Spinal cord (tissue), 10 donors: ENCODE data around the gene SPTB. TPM values are rescaled to one million over a fixed set of nuclear protein-coding genes. Genes with fewer than 3 reads are reported as not detected.
"Not testable (repeated sequence)": the region's sequence is repeated elsewhere in the genome, so short reads cannot be mapped to it uniquely, and the experiment has no call there.

Source experiments
- DNase-seq, 6 donors: peaks; one replicate each; pipeline versions ENCODE4 v3.0.0 to v3.0.0-alpha.2; 2013 to 2015; ENCODE audit warnings: low spot score in 6 of 6, low read depth in 4 of 6
- H3K27ac ChIP-seq: one replicate; pipeline ENCODE4 v1.5.1; 2013; ENCODE audit warnings: low read depth, low read length, control low read depth
- H3K27me3 ChIP-seq: one replicate; pipeline ENCODE4 v1.6.1; 2013; ENCODE audit warnings: low read length; ENCODE audit not compliant: control insufficient read depth, insufficient read depth
- H3K36me3 ChIP-seq: one replicate; pipeline ENCODE4 v1.6.1; 2013; ENCODE audit warnings: low read length; ENCODE audit not compliant: control insufficient read depth, insufficient read depth
- H3K4me1 ChIP-seq: one replicate; pipeline ENCODE4 v1.6.1; 2013; ENCODE audit warnings: low read length; ENCODE audit not compliant: control insufficient read depth, insufficient read depth
- H3K4me3 ChIP-seq: one replicate; pipeline ENCODE4 v1.5.1; 2013; ENCODE audit warnings: low read depth, low read length, control low read depth
- H3K9me3 ChIP-seq: one replicate; pipeline ENCODE4 v1.6.1; 2013; ENCODE audit warnings: low read length; ENCODE audit not compliant: control insufficient read depth, insufficient read depth
- WGBS: methylation state at CpG from one replicate; pipeline ENCODE4 v1.1.5; 2013; ENCODE audit warnings: missing lambda C conversion rate; ENCODE audit not compliant: insufficient coverage; 5-methylcytosine and 5-hydroxymethylcytosine counted together
- polyA plus RNA-seq, 2 donors: library from polyadenylated mRNA; unstranded; fragments of 120-200 nt; gene quantifications; one replicate each; pipeline ENCODE4 v1.2.1, GENCODE V29; 2013; ENCODE audit not compliant: insufficient read length in 2 of 2
- total RNA-seq, 2 donors: library from RNA; depleted of rRNA in 1 of 2; stranded (reverse); fragments of 120-200 nt in 1 of 2; fragments of >200 nt in 1 of 2; gene quantifications; one replicate each; pipeline versions ENCODE4 v1.2.3 to v1.2.4, GENCODE V29; 2013 to 2014
- donor health status: healthy.

SPTB gene
- total and polyA plus RNA-seq, 4 donors, result 19.0 to 42.3 (median 35.2) TPM

DNA sequence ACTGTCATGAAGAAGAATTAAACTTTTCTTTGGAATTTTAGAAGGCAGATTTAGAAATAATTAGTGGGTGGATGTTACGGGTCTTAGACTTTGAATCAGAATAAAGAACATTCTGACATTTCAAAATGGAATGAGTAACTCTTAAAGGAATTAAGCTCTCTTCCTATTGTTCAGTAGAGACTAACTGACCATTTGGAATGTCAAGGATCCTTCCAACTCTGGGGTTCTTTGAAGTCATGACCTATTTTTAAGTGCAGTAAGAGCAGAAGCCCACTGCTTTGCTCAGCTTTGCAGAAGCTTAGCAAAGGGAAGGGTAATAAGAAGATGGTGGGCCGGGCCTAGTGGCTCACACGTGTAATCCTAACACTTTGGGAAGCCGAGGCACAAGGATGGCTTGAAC lies 38.5 kb upstream of the SPTB start:
- Histone ChIP-seq H3K4me3 (no peak overlapping the region), H3K27ac (no peak overlapping the region), H3K27me3 (no peaks in the 10 kb centered on the region), H3K36me3 (no peaks in the 10 kb centered on the region), H3K4me1 (peaks cover 7% of the 10 kb centered on the region), H3K9me3 (no peaks in the 10 kb centered on the region)
- 80% methylated on average over 4 of the region's 4 CpGs for WGBS
- no peak for DNase-seq

DNA sequence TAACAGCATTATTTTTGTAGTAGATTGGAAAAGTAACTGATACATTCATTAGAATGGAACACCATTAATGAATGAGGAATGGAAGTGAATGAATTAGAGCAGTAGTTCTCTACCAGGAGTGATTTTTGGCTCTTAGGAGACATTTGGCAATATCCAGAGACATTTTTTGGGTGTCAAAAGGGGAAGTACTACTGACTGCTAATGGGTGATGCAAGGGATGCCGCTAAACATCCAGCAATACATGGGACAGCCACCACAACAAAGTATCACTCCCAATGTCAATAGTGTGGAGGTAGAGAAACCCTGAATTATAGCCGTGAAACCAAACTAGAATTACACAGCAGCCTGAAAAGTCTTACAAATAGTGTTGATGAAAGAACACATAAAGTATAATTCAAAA lies 36.1 kb upstream of the SPTB start:
- H3K27me3 ChIP-seq, result no peaks in the 10 kb centered on the region
- no peaks in the 10 kb centered on the region for H3K9me3 ChIP-seq
- no CpG with 5 or more reads among the region's 2 CpGs for WGBS
- DNase-seq, result no peak
- H3K27ac ChIP-seq, result no peak overlapping the region
- H3K4me1 ChIP-seq, result peaks cover 7% of the 10 kb centered on the region
- no peaks in the 10 kb centered on the region for H3K36me3 ChIP-seq
- H3K4me3 ChIP-seq, result no peak overlapping the region

DNA sequence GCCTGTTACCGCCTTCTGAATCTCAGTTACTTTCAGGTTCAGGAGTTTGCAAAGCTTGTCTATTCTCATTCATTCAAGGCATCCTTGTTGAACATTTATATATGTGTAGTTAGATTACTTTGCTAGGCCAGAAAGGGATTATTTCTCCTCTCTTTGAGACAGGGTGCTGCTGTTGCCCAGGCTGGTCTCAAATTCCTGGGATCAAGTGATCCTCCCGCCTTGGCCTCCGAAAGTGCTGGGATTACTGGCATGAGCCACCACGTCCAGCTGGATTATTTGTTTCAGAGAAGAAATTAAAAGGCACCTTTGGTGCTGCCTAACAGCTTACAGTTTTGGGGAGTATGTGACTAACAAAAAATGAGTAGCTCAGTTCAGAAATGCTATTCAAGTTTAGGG lies 35.3 kb upstream of the SPTB start:
- H3K9me3 ChIP-seq, result no peaks in the 10 kb centered on the region
- H3K4me3 ChIP-seq, result peak overlapping the region; percentile 98
- H3K36me3 ChIP-seq, result no peaks in the 10 kb centered on the region
- DNase-seq, result no peak
- no peaks in the 10 kb centered on the region for H3K27me3 ChIP-seq
- no peak overlapping the region for H3K27ac ChIP-seq
- peaks cover 7% of the 10 kb centered on the region for H3K4me1 ChIP-seq
- 33% methylated on average over 3 of the region's 4 CpGs for WGBS

DNA sequence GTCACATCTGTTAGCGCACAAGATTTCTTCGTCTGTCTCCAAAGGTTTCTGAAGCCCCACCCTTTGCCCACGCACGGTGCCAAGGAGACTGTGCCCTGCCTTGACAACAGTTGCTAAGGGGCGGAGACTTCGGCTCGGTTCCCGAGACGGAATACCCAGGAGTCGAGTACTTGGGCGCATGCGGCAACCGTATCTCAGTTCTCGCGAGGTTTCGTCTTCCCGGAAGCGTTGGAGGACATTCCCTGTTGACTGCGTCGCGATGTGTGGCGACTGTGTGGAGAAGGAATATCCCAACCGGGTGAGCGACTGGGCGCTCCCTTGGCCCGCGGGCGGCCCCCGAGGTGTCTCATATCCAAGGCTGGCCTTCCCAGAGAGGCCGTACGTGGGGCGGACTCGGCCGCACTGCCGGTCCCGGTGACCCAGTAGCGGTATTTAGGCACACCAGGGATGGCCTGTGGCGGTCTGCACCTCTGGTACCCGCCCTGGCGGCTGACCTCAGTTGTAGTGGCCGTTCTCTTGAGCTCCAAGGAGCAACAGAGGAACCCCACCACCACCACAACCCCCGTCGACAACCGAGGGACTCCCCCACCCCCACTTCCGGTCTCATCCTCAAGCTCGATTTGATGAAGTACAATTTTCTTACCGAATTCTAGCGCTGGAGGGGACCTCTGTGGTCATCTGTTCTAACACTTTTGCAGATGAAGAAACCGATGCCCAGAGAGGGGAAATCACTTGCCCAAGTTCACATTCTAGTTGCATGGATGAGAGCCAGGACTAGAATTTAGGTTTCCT lies 34.7 kb upstream of the SPTB start, which contains the start of gene CHURC1:
Gene CHURC1 (plus strand): TSS at position 219 of the 792 bp plus-strand sequence. CDS start 41 bp downstream, at position 260.
- 0% methylated on average over 48 of the region's 49 CpGs for WGBS

DNA sequence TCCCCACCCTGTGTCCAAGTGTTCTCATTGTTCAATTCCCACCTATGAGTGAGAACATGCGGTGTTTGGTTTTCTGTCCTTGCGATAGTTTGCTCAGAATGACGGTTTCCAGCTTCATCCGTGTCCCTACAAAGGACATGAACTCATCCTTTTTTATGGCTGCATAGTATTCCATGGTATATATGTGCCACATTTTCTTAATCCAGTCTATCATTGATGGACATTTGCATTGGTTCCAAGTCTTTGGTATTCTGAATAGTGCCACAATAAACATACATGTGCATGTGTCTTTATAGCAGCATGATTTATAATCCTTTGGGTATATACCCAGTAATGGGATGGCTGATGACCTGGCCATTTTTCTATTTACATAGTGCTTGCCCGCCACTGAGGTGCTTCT lies 33.8 kb upstream of the SPTB start:
- H3K4me3 ChIP-seq, result not testable (repeated sequence)
- no CpG with 5 or more reads among the region's 5 CpGs for WGBS

More for the DNA sequence above, 34.7 kb upstream of the SPTB start, which contains the start of gene CHURC1:
- Histone ChIP-seq H3K27ac (peak within 1 kb of the TSS; percentile 91), H3K27me3 (no peaks in the 10 kb centered on the region), H3K36me3 (no peaks in the 10 kb centered on the region), H3K4me1 (peaks cover 4% of the 10 kb centered on the region), H3K9me3 (no peaks in the 10 kb centered on the region), H3K4me3 (peak within 1 kb of the TSS; percentile 98)
- DNase-seq, result peak; percentile 96 to 100 (median 99)

DNA sequence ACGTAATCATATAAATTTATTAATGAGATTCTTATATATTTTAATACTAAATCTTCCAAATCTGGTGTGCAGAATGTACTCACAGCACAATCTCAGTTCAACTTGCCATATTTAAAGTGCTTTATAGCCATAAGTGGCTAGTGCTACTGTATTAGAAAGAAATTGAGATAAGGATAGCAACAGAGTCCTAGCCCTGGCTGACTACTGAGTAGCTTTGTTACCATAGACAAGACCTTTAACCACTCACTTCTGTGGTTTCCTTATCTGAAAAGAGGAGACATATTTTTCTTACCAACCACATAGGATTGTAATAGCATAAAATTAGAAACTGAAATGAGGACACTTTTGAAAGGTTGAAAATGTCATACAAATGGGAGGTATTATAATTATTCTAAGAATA lies 32.6 kb upstream of the SPTB start:
- Histone ChIP-seq H3K27ac (no peak overlapping the region), H3K36me3 (no peaks in the 10 kb centered on the region), H3K4me3 (no peak overlapping the region), H3K9me3 (no peaks in the 10 kb centered on the region), H3K27me3 (no peaks in the 10 kb centered on the region), H3K4me1 (peaks cover 3% of the 10 kb centered on the region)
- no peak for DNase-seq
- WGBS, result no CpG with 5 or more reads among the region's 1 CpG

More for the DNA sequence above, 33.8 kb upstream of the SPTB start:
- DNase-seq, H3K9me3 ChIP-seq, H3K4me1 ChIP-seq, H3K36me3 ChIP-seq, H3K27me3 ChIP-seq: not testable (repeated sequence)
- H3K27ac ChIP-seq, result peak overlapping the region; percentile 91

DNA sequence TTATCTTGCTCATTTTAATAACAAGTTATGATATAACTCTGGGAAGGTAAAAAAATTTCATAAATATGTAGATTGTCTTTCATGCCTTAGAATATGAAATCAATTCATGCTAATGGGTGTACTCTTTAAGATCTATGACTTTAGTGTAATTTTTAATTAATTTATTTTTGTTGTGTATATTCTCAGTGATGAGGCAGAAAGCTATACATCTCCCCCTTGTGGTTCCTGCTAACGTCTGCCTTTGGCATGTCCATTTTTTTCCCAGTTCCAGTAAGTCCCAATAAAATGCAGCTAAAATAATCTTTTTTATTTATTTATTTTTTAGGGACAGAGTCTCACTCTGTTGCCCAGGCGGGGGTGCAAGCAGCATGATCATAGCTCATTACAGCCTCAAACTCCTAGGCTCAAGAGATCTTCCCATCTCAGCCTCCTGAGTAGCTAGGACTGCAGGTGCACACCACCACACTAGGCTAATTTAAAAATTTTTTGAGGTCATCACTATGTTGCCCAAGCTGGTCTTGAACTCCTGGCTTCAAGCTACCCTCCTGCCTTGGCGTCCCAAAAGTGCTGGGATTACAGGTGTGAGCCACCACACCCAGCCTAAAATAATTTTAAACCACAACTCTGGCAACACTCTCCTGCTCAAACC lies 31.3 kb upstream of the SPTB start:
- no peaks in the 10 kb centered on the region for H3K27me3 ChIP-seq
- no peak overlapping the region for H3K27ac ChIP-seq
- peak in 2 of 6 donors; percentile 17 to 44 for DNase-seq
- no peak overlapping the region for H3K4me3 ChIP-seq
- peaks cover 6% of the 10 kb centered on the region for H3K4me1 ChIP-seq
- 32% methylated on average over 2 of the region's 3 CpGs for WGBS
- H3K9me3 ChIP-seq, result no peaks in the 10 kb centered on the region
- no peaks in the 10 kb centered on the region for H3K36me3 ChIP-seq

DNA sequence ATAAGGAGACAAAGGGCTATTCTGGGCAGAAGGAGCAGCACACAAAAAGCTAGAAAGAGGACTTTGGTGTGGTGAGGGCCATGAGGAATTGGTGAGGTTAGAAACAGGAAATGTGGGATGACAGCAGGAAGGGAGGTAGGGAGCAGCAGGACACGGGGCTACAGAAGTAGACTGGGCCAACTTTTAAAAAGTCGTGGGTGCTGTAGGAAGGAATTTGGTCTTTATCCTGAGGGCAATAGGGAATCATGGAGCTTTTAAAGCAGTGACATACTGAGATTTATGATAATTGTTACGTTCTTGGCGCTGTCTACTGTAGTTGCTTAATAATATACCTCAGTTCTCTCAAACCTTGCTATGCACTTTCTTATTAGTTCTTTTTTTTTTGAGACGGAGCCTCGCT lies 26.3 kb upstream of the SPTB start:
- no peak overlapping the region for H3K4me3 ChIP-seq
- H3K27me3 ChIP-seq, result no peaks in the 10 kb centered on the region
- peaks cover 3% of the 10 kb centered on the region for H3K4me1 ChIP-seq
- no peak overlapping the region for H3K27ac ChIP-seq
- no peaks in the 10 kb centered on the region for H3K9me3 ChIP-seq
- DNase-seq, result no peak
- no peaks in the 10 kb centered on the region for H3K36me3 ChIP-seq
- WGBS, result no CpG with 5 or more reads among the region's 6 CpGs

DNA sequence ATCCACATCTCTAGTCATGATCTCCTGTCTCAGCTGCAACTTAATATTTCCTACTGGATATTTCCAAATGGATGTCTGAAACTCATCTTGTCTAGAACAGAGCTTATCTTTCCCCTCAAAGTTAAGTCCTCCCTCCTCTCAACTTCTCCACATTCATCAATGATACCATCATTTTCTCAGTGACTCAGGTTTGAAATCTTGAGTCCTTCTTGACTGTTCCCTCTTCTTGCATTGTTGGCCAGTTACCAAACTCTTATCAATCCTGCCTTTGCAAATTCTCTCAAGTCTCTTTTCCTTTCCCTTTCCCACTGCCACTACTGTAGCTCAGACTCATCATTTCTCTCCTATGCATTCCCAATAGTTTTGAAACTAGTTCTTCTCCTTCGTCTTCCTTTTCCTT lies 20.3 kb upstream of the SPTB start:
- Histone ChIP-seq H3K4me1 (no peaks in the 10 kb centered on the region), H3K9me3 (no peaks in the 10 kb centered on the region), H3K27me3 (no peaks in the 10 kb centered on the region), H3K27ac (no peak overlapping the region), H3K4me3 (no peak overlapping the region), H3K36me3 (no peaks in the 10 kb centered on the region)
- no peak for DNase-seq
- no CpG with 5 or more reads among the region's 1 CpG for WGBS
